ENCODE measurements around the gene UIMC1. TPM values are rescaled to one million over a fixed set of nuclear protein-coding genes. Genes with fewer than 3 reads are reported as not detected.

UIMC1 gene
- total RNA-seq, 1 donor from 2014 or later = 36.1 TPM

DNA sequence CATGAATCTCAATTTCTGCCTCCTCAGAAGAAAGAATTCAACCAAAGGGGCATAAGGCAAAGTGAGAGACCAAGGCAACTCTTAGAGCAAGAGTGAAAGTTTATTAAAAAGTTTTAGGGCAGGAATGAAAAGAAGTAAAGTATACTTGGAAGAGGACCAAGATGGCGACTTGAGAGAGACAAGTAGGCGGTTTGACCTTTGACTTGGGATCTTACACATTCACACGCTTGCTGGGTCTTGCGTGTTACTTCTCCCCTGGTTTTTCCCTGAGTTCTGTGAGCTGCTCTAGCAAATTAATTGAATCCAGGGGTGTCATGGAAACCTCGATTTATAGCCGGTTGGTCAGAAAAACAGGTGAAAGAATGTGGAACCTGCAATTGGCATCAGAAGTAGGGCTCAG, 22.9 kb upstream of the UIMC1 start:
- Histone ChIP-seq H3K4me3 (ENCODE audit: insufficient read depth, low read depth, low read length) (no peak overlapping the region), H3K79me2 (ENCODE audit: insufficient read depth, low read length) (peaks cover 63% of the 10 kb centered on the region), H3K9me3 (ENCODE audit: insufficient read depth, low read depth, low read length) (no peaks in the 10 kb centered on the region), H3K27ac (ENCODE audit: low read depth, low read length) (no peak overlapping the region), H3K4me1 (ENCODE audit: insufficient read depth, low read length) (no peaks in the 10 kb centered on the region), H2AFZ (ENCODE audit: low read depth, low read length) (no peak overlapping the region), H3K9ac (ENCODE audit: low read length) (no peak overlapping the region), H4K20me1 (ENCODE audit: insufficient read depth, low read length) (peaks cover 48% of the 10 kb centered on the region), H3K36me3 (ENCODE audit: insufficient read depth, low read length) (peaks cover 5% of the 10 kb centered on the region), H3K4me2 (ENCODE audit: low read length) (no peak overlapping the region), H3K27me3 (ENCODE audit: insufficient read depth, low read length) (no peaks in the 10 kb centered on the region)
- FAIRE-seq (no peak), DNase-seq (ENCODE audit: low read depth) (no peak)
- Mint-ChIP-seq H3K27ac (ENCODE audit: unreplicated experiment) (no peak overlapping the region), H3K36me3 (ENCODE audit: low read depth, unreplicated experiment) (peaks cover 7% of the 10 kb centered on the region), H3K27me3 (ENCODE audit: low read depth, unreplicated experiment) (no peaks in the 10 kb centered on the region), H3K4me1 (ENCODE audit: low read depth, unreplicated experiment) (peaks cover 4% of the 10 kb centered on the region), H3K4me3 (ENCODE audit: unreplicated experiment) (no peak overlapping the region), H3K9me3 (ENCODE audit: unreplicated experiment) (peaks cover 3% of the 10 kb centered on the region)
- TF ChIP-seq EZH2 (IDR thresholded peaks at IDR 0.05; ENCODE audit: insufficient read depth, low read length) = no peak

DNA sequence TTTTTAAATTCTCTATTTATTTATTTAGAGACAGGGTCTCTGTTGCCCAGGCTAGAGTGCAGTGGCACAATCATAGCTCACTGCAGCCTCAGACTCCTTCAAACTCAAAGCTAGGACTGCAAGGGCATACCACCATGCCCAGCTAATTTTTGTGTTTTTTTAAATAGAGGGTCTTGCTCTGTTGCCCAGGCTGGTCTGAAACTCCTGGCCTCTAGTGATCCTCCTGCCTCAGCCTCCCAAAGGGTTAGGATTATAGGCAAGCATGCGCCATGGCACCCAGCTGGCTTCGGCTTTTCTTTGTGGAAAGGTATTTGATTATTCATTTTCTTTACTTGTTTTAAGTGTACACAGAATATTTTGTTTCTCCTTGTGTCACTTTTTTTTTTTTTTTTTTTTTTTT, 21.1 kb upstream of the UIMC1 start:
- Histone ChIP-seq H3K9ac (ENCODE audit: low read length) (no peak overlapping the region), H3K36me3 (ENCODE audit: insufficient read depth, low read length) (peaks cover 3% of the 10 kb centered on the region), H3K27me3 (ENCODE audit: insufficient read depth, low read length) (no peaks in the 10 kb centered on the region), H3K4me2 (ENCODE audit: low read length) (no peak overlapping the region), H3K9me3 (ENCODE audit: insufficient read depth, low read depth, low read length) (no peaks in the 10 kb centered on the region), H3K79me2 (ENCODE audit: insufficient read depth, low read length) (peaks cover 63% of the 10 kb centered on the region), H2AFZ (ENCODE audit: low read depth, low read length) (no peak overlapping the region), H3K4me1 (ENCODE audit: insufficient read depth, low read length) (peaks cover 8% of the 10 kb centered on the region), H3K27ac (ENCODE audit: low read depth, low read length) (no peak overlapping the region), H4K20me1 (ENCODE audit: insufficient read depth, low read length) (peaks cover 37% of the 10 kb centered on the region), H3K4me3 (ENCODE audit: insufficient read depth, low read depth, low read length) (no peak overlapping the region)
- Mint-ChIP-seq H3K4me1 (ENCODE audit: low read depth, unreplicated experiment) (peaks cover 7% of the 10 kb centered on the region), H3K27me3 (ENCODE audit: low read depth, unreplicated experiment) (no peaks in the 10 kb centered on the region), H3K36me3 (ENCODE audit: low read depth, unreplicated experiment) (peaks cover 7% of the 10 kb centered on the region), H3K27ac (ENCODE audit: unreplicated experiment) (no peak overlapping the region), H3K4me3 (ENCODE audit: unreplicated experiment) (no peak overlapping the region), H3K9me3 (ENCODE audit: unreplicated experiment) (peaks cover 3% of the 10 kb centered on the region)
- DNase-seq (ENCODE audit: low read depth) (no peak), FAIRE-seq (no peak)
- TF ChIP-seq EZH2 (IDR thresholded peaks at IDR 0.05; ENCODE audit: insufficient read depth, low read length) (no peak), CTCF (IDR thresholded peaks at IDR 0.05; ENCODE audit: insufficient read depth, low read depth, low read length) (no peak)

DNA sequence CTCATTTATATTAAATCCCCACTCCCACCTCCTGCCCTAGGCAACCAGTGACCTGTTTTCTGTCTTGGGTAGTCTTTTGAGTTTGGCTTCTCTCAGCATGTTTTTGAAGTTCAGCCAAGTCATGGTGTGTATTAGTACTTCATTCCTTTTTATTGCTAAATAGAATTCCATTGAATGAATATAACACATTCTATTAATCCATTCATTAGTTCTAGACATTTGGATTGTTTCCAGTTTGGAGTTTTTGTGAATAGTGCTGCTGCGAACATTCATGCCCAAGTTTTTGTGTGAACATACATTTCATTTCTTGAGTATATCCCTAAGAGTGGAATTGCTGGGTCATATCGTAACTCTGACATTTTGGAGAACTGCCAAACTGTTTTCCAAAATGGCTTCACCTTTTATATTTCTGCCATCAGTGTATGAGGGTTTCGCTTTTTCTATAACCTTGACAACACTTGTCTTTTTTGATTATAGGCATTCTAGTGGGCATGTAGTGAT, 18.6 kb upstream of the UIMC1 start:
- DNase-seq (ENCODE audit: low read depth) = no peak
- no peaks in the 10 kb centered on the region for H3K9me3 ChIP-seq (ENCODE audit: insufficient read depth, low read depth, low read length)
- peaks cover 27% of the 10 kb centered on the region for H4K20me1 ChIP-seq (ENCODE audit: insufficient read depth, low read length)
- H3K4me3 ChIP-seq (ENCODE audit: insufficient read depth, low read depth, low read length) = no peak overlapping the region
- H3K4me2 ChIP-seq (ENCODE audit: low read length) = peak overlapping the region; percentile 3
- no peak overlapping the region for H3K9ac ChIP-seq (ENCODE audit: low read length)
- no peak overlapping the region for H3K4me3 Mint-ChIP-seq (ENCODE audit: unreplicated experiment)
- peaks cover 5% of the 10 kb centered on the region for H3K36me3 Mint-ChIP-seq (ENCODE audit: low read depth, unreplicated experiment)
- H3K27ac Mint-ChIP-seq (ENCODE audit: unreplicated experiment) = no peak overlapping the region
- no peaks in the 10 kb centered on the region for H3K27me3 ChIP-seq (ENCODE audit: insufficient read depth, low read length)
- H3K9me3 Mint-ChIP-seq (ENCODE audit: unreplicated experiment) = no peaks in the 10 kb centered on the region
- TF ChIP-seq CTCF (IDR thresholded peaks at IDR 0.05; ENCODE audit: insufficient read depth, low read depth, low read length) = no peak
- TF ChIP-seq EZH2 (IDR thresholded peaks at IDR 0.05; ENCODE audit: insufficient read depth, low read length) = no peak
- H3K79me2 ChIP-seq (ENCODE audit: insufficient read depth, low read length) = peaks cover 64% of the 10 kb centered on the region
- H3K27ac ChIP-seq (ENCODE audit: low read depth, low read length) = no peak overlapping the region
- H3K4me1 ChIP-seq (ENCODE audit: insufficient read depth, low read length) = peaks cover 12% of the 10 kb centered on the region
- H3K36me3 ChIP-seq (ENCODE audit: insufficient read depth, low read length) = peaks cover 3% of the 10 kb centered on the region
- H2AFZ ChIP-seq (ENCODE audit: low read depth, low read length) = no peak overlapping the region
- FAIRE-seq = no peak
- H3K4me1 Mint-ChIP-seq (ENCODE audit: low read depth, unreplicated experiment) = peaks cover 9% of the 10 kb centered on the region
- H3K27me3 Mint-ChIP-seq (ENCODE audit: low read depth, unreplicated experiment) = no peaks in the 10 kb centered on the region
